HEK293 (cell line): Measurements from ENCODE around the gene PDCL3.

ENCODE experiments used
- CTCF ChIA-PET: fragments of 350-600 bp; formaldehyde crosslinking; extraction: SDS; loops from one replicate; lab custom pipeline; 2021; ENCODE audit warnings: antibody characterized with exemption; lab: Yijun Ruan, JAX
- POLR2A ChIA-PET: fragments of 300-600 bp; formaldehyde crosslinking; extraction: SDS; loops from one replicate; lab custom pipeline; 2020; ENCODE audit warnings: antibody characterized with exemption, inconsistent platforms; lab: Yijun Ruan, JAX
- H3K27ac ChIP-seq: fragments of 200-500 bp; sonication (Bioruptor generic); 2 replicates; pipeline ENCODE4 v1.5.1; 2014; ENCODE audit warnings: low read depth, low read length, control low read depth, inconsistent platforms; ENCODE audit errors: extremely low read depth
- H3K36me3 ChIP-seq, 2 experiments: fragments of 200-500 bp in 1 of 2; sonication (Bioruptor generic) in 1 of 2; 1 replicate in 1 of 2; 2 replicates in 1 of 2; pipeline ENCODE4 v1.5.1; 2014 to 2017; ENCODE audit warnings: inconsistent platforms in 2 of 2, low read length in 2 of 2; ENCODE audit not compliant: control insufficient read depth in 2 of 2, insufficient read depth in 1 of 2
- H3K4me1 ChIP-seq: fragments of 200-500 bp; sonication (Bioruptor generic); 2 replicates; pipeline ENCODE4 v1.5.1; 2014; ENCODE audit warnings: mild to moderate bottlenecking, low read length, inconsistent platforms; ENCODE audit not compliant: control insufficient read depth, insufficient read depth
- H3K4me3 ChIP-seq: 2 replicates; pipeline ENCODE4 v1.5.1; 2011; ENCODE audit warnings: low read depth, mild to moderate bottlenecking, control low read depth, low read length, moderate library complexity
- H3K9me3 ChIP-seq: fragments of 200-500 bp; sonication (Bioruptor generic); 2 replicates; pipeline ENCODE4 v1.5.1; 2014; ENCODE audit warnings: low read depth, low read length, inconsistent platforms; ENCODE audit not compliant: control insufficient read depth, insufficient read depth
- BCL11A ChIP-seq: fragments of 450-650 bp; formaldehyde crosslinking; IDR thresholded peaks from 2 replicates; pipeline ENCODE4 v1.5.1; 2016; ENCODE audit warnings: low read depth, missing biosample characterization, missing genetic modification characterization
- HOXA7 ChIP-seq: sonication (generic); formaldehyde crosslinking; IDR thresholded peaks from 2 replicates; pipeline ENCODE4 v1.8.1; 2022; ENCODE audit warnings: missing genetic modification reagents, borderline replicate concordance
- SALL2 ChIP-seq: fragments of 450-650 bp; formaldehyde crosslinking; IDR thresholded peaks from 2 replicates; pipeline ENCODE4 v1.5.0; 2017; ENCODE audit warnings: missing biosample characterization, mild to moderate bottlenecking, missing genetic modification characterization, borderline replicate concordance
- SP3 ChIP-seq: fragments of 450-650 bp; formaldehyde crosslinking; IDR thresholded peaks from 2 replicates; pipeline ENCODE4 v1.5.1; 2016; ENCODE audit warnings: missing biosample characterization, missing genetic modification characterization
- SP7 ChIP-seq: fragments of 450-650 bp; formaldehyde crosslinking; IDR thresholded peaks from 2 replicates; pipeline ENCODE4 v1.5.1; 2016; ENCODE audit warnings: missing biosample characterization, missing genetic modification characterization
- ZFP69B ChIP-seq: fragments of 450-650 bp; formaldehyde crosslinking; IDR thresholded peaks from 2 replicates; pipeline ENCODE4 v1.5.1; 2016; ENCODE audit warnings: missing biosample characterization, missing genetic modification characterization
- ZNF132 ChIP-seq: fragments of 450-650 bp; formaldehyde crosslinking; IDR thresholded peaks from 2 replicates; pipeline ENCODE4 v1.5.1; 2017; ENCODE audit warnings: missing biosample characterization, missing genetic modification characterization, borderline replicate concordance
- ZNF302 ChIP-seq: fragments of 450-650 bp; formaldehyde crosslinking; IDR thresholded peaks from 2 replicates; pipeline ENCODE4 v1.5.1; 2016; ENCODE audit warnings: missing biosample characterization, missing genetic modification characterization, low read depth
- ZNF324 ChIP-seq: fragments of 450-650 bp; formaldehyde crosslinking; IDR thresholded peaks from 2 replicates; pipeline ENCODE4 v1.5.1; 2016; ENCODE audit warnings: missing biosample characterization, missing genetic modification characterization
- ZNF510 ChIP-seq: fragments of 450-650 bp; formaldehyde crosslinking; IDR thresholded peaks from 2 replicates; pipeline ENCODE4 v1.5.1; 2018; ENCODE audit warnings: mild to moderate bottlenecking, missing genetic modification characterization, missing biosample characterization; ENCODE audit not compliant: insufficient replicate concordance
- ZNF658 ChIP-seq: fragments of 450-650 bp; formaldehyde crosslinking; IDR thresholded peaks from 2 replicates; pipeline ENCODE4; 2016; ENCODE audit warnings: missing biosample characterization, missing genetic modification characterization
- ZNF660 ChIP-seq: fragments of 450-650 bp; IDR thresholded peaks from 2 replicates; pipeline ENCODE4 v1.5.1; 2018; ENCODE audit warnings: missing biosample characterization, mild to moderate bottlenecking, missing genetic modification characterization
- TF ChIP-seq, protein P1 (sequence below): fragments of 450-650 bp; formaldehyde crosslinking; IDR thresholded peaks from 2 replicates; pipeline ENCODE4 v1.5.1; 2016; ENCODE audit warnings: missing biosample characterization, missing genetic modification characterization
- TF ChIP-seq, protein P2 (sequence below): fragments of 450-650 bp; formaldehyde crosslinking; IDR thresholded peaks from 2 replicates; pipeline ENCODE4 v1.5.1; 2016; ENCODE audit warnings: missing biosample characterization, missing genetic modification characterization
- TF ChIP-seq, protein P3 (sequence below): fragments of 450-650 bp; formaldehyde crosslinking; IDR thresholded peaks from 2 replicates; pipeline ENCODE4 v1.5.1; 2017; ENCODE audit warnings: missing biosample characterization, missing genetic modification characterization
- TF ChIP-seq, protein P4 (sequence below): fragments of 450-650 bp; formaldehyde crosslinking; IDR thresholded peaks from 2 replicates; pipeline ENCODE4 v1.5.1; 2017; ENCODE audit warnings: missing biosample characterization, missing genetic modification characterization
- TF ChIP-seq, protein P5 (sequence below): fragments of 450-650 bp; formaldehyde crosslinking; IDR thresholded peaks from 2 replicates; pipeline ENCODE4 v1.5.1; 2016; ENCODE audit warnings: missing biosample characterization, missing genetic modification characterization
- TF ChIP-seq, protein P6 (sequence below): fragments of 450-650 bp; formaldehyde crosslinking; IDR thresholded peaks from 2 replicates; pipeline ENCODE4 v1.5.1; 2016; ENCODE audit warnings: missing biosample characterization, missing genetic modification characterization

Gene PDCL3

DNA sequence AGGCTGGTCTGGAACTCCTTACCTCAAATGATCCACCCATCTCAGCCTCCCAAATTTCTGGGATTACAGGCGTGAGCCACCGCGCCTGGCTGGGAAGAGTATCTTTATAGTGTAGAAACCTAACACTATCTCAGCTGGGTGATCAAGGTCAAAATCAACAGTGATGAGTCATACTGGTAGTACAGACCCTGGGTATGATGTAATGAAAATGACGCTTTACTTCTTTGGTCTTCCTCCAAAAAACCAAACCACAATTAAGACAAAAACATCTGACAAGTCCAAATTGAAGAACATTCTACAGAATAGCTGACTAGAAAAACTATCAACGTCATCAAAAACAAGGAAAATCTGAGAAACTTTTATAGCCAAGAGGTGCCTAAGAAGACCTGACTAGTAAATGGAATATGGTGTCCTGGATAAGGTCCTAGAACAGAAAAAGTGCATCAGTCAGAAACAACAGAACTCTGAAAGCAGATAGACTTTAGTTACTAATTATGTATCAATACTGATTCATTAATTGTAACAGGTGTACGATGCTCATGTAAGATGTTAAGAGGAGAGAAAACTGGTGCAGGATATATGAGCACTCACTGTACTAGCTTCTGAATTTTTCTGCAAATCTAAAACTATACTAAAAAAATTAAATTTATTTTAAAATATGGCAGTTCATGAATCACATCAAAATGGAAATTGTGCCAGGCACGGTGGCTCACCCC is 25.4 kb downstream of the PDCL3 start (continued):
- TF ChIP-seq, protein P1, sequence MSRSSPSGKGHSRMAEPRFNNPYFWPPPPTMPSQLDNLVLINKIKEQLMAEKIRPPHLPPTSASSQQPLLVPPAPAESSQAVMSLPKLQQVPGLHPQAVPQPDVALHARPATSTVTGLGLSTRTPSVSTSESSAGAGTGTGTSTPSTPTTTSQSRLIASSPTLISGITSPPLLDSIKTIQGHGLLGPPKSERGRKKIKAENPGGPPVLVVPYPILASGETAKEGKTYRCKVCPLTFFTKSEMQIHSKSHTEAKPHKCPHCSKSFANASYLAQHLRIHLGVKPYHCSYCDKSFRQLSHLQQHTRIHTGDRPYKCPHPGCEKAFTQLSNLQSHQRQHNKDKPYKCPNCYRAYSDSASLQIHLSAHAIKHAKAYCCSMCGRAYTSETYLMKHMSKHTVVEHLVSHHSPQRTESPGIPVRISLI (tag by site-specific recombination) = peak; percentile 77; the same call in 1 of the 2 replicates
- TF ChIP-seq HOXA7 (CRISPR knock-in tag) = no peak
- TF ChIP-seq, protein P2, sequence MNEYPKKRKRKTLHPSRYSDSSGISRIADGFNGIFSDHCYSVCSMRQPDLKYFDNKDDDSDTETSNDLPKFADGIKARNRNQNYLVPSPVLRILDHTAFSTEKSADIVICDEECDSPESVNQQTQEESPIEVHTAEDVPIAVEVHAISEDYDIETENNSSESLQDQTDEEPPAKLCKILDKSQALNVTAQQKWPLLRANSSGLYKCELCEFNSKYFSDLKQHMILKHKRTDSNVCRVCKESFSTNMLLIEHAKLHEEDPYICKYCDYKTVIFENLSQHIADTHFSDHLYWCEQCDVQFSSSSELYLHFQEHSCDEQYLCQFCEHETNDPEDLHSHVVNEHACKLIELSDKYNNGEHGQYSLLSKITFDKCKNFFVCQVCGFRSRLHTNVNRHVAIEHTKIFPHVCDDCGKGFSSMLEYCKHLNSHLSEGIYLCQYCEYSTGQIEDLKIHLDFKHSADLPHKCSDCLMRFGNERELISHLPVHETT (tag by site-specific recombination) = peak; percentile 46; the same call in 1 of the 2 replicates
- peak; percentile 98 for TF ChIP-seq ZNF660 (tag by site-specific recombination)
- TF ChIP-seq, protein P3, sequence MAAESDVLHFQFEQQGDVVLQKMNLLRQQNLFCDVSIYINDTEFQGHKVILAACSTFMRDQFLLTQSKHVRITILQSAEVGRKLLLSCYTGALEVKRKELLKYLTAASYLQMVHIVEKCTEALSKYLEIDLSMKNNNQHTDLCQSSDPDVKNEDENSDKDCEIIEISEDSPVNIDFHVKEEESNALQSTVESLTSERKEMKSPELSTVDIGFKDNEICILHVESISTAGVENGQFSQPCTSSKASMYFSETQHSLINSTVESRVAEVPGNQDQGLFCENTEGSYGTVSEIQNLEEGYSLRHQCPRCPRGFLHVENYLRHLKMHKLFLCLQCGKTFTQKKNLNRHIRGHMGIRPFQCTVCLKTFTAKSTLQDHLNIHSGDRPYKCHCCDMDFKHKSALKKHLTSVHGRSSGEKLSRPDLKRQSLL (tag by site-specific recombination) = no peak
- TF ChIP-seq SP7 = peak; percentile 62; the same call in 1 of the 2 replicates
- peak; percentile 38; the same call in 1 of the 2 replicates for TF ChIP-seq BCL11A
- 0 out of 2 replicates have a peak, but pooled peaks have one; percentile 16 for TF ChIP-seq SP3
- peak; percentile 18; the same call in 1 of the 2 replicates for TF ChIP-seq ZFP69B (tag by site-specific recombination)
- TF ChIP-seq, protein P4, sequence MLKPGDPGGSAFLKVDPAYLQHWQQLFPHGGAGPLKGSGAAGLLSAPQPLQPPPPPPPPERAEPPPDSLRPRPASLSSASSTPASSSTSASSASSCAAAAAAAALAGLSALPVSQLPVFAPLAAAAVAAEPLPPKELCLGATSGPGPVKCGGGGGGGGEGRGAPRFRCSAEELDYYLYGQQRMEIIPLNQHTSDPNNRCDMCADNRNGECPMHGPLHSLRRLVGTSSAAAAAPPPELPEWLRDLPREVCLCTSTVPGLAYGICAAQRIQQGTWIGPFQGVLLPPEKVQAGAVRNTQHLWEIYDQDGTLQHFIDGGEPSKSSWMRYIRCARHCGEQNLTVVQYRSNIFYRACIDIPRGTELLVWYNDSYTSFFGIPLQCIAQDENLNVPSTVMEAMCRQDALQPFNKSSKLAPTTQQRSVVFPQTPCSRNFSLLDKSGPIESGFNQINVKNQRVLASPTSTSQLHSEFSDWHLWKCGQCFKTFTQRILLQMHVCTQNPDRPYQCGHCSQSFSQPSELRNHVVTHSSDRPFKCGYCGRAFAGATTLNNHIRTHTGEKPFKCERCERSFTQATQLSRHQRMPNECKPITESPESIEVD (tag by site-specific recombination) = peak; percentile 76
- TF ChIP-seq ZNF324 (tag by site-specific recombination) = 0 out of 2 replicates have a peak, but pooled peaks have one; percentile 56

DNA sequence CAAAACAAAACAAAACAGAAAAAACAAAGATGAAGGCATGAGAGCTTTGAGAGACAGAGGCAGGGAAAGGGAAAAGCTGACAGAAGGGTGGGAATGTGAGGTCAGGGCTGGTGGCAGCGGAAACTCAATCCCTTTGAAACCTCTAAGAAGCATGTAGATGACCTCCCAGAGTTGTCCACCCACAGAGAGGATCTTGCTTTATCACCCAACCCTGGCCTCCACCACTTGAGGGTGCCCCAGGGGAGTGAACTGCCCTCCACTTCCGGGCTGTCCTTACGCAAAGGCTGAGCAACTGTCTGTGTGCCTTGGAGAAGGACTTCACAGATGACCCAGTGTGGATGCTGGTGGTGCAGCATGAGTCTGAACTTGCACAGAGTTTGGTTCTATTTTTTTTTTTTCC is 26.7 kb downstream of the PDCL3 start:
- H3K9me3 ChIP-seq = no peaks in the 10 kb centered on the region
- CTCF ChIA-PET = no interaction called here
- H3K4me1 ChIP-seq = no peaks in the 10 kb centered on the region
- H3K4me3 ChIP-seq = no peak overlapping the region
- no peak overlapping the region for H3K27ac ChIP-seq
- POLR2A ChIA-PET = no interaction called here
- H3K36me3 ChIP-seq = no peaks in the 10 kb centered on the region
- TF ChIP-seq SALL2 = no peak
- TF ChIP-seq ZNF658 = no peak
- TF ChIP-seq, protein P5, sequence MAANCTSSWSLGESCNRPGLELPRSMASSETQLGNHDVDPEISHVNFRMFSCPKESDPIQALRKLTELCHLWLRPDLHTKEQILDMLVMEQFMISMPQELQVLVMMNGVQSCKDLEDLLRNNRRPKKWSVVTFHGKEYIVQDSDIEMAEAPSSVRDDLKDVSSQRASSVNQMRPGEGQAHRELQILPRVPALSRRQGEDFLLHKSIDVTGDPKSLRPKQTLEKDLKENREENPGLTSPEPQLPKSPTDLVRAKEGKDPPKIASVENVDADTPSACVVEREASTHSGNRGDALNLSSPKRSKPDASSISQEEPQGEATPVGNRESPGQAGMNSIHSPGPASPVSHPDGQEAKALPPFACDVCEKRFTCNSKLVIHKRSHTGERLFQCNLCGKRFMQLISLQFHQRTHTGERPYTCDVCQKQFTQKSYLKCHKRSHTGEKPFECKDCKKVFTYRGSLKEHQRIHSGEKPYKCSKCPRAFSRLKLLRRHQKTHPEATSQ (tag by site-specific recombination) = no peak
- TF ChIP-seq ZNF510 (tag by site-specific recombination) = no peak
- TF ChIP-seq, protein P6, sequence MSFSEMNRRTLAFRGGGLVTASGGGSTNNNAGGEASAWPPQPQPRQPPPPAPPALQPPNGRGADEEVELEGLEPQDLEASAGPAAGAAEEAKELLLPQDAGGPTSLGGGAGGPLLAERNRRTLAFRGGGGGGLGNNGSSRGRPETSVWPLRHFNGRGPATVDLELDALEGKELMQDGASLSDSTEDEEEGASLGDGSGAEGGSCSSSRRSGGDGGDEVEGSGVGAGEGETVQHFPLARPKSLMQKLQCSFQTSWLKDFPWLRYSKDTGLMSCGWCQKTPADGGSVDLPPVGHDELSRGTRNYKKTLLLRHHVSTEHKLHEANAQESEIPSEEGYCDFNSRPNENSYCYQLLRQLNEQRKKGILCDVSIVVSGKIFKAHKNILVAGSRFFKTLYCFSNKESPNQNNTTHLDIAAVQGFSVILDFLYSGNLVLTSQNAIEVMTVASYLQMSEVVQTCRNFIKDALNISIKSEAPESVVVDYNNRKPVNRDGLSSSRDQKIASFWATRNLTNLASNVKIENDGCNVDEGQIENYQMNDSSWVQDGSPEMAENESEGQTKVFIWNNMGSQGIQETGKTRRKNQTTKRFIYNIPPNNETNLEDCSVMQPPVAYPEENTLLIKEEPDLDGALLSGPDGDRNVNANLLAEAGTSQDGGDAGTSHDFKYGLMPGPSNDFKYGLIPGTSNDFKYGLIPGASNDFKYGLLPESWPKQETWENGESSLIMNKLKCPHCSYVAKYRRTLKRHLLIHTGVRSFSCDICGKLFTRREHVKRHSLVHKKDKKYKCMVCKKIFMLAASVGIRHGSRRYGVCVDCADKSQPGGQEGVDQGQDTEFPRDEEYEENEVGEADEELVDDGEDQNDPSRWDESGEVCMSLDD (tag by site-specific recombination) = no peak
- TF ChIP-seq ZNF132 = no peak
- TF ChIP-seq SP7 = no peak
- no peak for TF ChIP-seq ZNF302 (tag by site-specific recombination)
- TF ChIP-seq, all 188 proteins: peak for 0
